GM15510 (cell line): ENCODE data around the gene TMEM187.
A peak's percentile ranks its signal among the peaks of the same experiment; 100 is the strongest.

ENCODE experiments used
- POLR2A ChIP-seq: IDR thresholded peaks from 3 replicates; pipeline ENCODE4 v1.6.1; 2011; ENCODE audit warnings: borderline replicate concordance; ENCODE audit not compliant: insufficient read length; ENCODE audit errors: extremely low read depth

Gene TMEM187

DNA sequence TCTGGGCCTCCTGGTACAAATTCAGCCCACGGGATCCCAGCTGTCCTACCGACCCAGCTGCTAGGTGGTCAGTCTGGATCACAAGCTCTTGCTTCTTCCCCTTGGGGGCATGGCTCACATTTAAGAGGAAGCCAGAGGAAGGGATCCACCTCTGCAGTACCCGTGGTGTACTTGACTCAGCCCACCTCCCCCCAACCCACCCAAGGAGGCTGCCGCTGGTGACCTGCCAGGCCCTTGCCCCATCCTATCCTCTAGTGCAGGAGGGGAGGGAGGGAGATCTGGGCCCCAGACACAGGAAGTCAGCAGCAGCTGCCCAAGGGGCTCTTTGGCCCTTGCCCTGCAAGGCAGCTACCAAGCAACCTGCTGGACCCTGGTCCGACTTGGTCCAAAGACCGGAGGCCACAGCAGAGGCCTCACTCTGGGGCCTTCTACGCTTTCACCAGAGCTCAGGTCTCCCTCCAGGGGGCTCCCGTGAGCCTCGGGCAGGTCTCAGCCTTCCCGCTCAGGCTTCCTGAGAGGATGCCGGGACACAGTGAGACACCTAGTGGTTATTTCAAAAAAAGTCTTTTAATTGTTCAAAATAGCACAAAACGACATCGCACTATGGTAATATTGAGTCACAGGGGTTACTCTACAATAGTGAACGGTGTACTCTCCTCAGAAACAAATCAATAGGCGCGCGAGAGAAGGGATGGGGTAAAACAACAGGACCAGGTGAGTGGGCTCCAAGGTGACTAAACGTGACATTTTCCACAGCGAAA, 25.4 kb upstream of the TMEM187 start:
- TF ChIP-seq POLR2A = no peak

DNA sequence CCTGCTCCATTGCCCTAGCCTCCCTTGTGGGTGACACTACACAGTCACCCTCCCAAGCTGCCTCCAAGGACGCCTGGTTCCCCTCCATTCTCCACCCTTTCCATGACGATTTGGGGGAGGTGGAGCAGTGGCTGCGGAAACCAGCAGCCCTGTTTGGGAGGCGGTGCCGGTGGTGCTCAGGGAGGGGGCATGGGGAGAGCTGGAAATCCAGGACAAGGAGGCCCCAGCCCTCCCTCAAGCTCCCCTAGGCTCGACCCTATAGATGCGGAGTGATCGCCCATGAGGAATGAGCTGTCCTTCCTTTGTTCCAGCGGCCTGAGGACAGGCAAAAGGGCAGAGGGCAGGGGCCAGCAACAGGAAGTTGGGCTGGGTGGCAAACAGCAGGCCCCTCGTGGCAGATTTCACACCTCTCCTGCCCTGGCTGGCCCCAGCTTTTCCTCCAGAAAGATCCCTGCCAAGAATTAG, 24.5 kb upstream of the TMEM187 start:
- TF ChIP-seq POLR2A = no peak

DNA sequence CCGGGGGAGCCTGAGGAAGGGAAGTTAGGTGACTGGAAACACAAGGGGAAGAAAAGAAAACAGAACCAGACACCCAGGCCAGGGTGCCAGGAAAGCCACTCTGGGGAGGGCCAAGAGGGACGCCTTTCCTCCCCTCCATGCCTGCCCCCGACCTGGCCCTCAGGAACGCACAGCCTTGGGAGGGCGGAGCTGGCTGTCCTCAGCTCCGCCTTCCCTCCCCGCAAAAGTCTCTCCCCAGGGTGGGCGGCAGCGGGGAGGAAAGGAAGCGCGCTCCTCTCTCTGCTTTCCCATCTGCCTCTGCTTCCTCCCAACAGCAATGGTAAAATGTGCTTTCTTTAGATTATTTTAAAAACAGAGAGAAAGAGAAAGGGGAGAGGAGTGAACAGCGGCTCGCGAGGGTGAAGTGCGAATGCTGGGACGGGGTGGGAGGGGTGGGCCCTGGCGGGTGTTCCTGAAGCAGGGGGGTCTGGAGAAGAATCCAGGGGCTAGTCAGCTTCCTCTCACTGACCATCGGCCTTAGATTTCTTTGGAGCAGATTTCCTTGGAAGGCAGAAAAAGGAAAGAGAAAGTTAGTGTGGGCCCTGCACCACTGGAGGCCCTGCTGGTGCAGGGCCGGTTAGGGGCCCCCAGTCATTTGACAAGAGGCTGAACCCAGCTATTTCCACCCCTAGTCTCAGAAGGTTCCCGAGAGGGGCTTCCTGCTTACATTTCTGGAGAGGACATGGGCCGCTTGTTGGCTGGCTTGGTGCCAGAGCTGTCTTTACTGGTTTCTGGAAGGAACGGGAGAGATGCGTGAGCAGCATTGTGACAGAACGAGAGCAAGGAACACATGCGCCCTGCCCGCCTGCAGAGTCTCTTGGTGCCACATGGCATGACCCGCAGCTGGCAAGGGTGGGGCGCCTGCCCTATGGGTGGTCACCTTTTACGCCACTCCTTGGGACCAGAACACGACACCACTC, 23.4 kb upstream of the TMEM187 start:
- TF ChIP-seq POLR2A = no peak

DNA sequence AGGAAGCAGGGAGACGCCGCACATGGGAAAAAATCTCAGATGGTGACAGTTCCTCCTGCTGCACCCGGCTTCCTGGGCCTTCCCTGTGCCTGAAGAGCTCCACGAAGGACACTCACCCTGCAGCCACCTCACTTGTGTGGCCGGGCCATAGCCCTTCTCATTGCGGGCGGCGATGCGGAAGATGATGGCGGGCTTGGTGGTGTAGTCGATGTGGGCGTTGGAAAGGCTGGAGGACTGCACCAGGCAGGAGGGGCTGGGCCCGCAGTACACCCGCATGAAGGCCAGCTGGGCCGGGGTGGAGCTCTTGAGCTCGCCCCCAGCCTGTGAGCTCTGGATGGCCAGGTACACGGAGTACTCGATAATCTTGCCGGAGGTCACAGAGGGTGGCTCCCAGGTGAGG, 22.4 kb upstream of the TMEM187 start:
- no peak for TF ChIP-seq POLR2A

DNA sequence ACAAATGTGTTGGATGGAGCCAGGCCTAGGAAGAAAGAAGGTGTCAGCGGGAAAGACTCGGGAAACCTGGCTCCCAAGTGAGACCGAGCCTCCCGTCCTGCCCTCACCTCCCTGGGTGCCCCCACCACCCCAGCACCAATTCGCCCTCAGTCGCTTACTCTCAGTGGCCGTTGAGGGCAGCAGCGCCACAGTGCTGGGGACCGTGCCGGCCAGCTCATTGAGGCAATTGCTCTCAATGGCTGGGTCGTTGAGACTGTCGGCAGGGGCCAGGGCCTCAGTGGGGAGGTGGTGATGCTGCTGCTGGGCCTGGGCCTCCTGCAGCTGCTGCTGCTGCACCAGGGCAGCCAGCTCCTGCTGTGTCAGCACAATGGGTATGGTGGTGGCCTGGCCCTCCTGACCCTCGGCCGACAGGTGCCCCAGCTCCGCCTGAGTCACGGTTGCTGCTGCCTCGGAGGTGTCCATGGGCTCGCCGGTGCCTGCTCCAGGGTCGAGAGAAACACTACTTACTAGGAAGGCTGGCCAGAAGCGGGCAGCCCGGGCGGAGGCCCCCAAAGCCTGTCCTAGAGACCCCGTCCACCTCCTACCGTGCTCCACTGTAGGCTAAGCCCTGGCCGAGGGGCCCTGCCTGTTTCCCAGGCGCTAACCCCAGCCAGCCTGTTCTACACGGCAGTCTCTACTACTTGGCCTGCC, 20.7 kb upstream of the TMEM187 start:
- no peak for TF ChIP-seq POLR2A

DNA sequence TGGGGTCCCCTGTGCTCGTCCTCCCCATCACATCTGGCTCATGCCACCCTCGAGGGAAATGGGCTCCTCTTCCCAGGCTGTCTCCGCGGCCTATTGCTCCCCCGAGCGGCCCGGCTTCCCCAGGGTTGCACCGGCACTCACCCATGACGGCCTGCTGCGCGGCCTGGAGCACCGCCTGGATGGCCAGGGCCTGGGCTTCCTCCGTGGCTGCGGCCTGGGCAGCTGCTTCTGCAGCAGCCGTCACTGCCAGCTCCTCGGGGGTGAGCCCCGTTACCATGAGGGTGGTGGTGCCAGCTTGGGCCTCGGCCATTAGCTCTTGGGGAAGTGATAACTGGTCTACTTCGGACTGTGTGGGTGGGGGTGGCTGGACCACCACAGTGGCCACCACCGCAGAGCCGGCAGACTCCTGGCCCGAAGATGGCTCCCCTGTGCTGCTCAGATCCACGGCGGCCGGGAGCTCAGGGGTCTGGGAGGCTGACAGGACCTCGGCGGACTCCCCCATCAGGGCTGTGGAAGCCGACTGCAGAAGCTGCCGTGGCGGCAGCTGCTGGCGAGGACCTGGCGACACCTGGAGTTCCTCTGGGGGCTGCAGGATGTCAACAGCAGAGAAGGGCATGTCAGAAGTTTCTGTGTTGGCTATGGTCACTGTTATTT, 20.1 kb upstream of the TMEM187 start:
- TF ChIP-seq POLR2A = no peak

DNA sequence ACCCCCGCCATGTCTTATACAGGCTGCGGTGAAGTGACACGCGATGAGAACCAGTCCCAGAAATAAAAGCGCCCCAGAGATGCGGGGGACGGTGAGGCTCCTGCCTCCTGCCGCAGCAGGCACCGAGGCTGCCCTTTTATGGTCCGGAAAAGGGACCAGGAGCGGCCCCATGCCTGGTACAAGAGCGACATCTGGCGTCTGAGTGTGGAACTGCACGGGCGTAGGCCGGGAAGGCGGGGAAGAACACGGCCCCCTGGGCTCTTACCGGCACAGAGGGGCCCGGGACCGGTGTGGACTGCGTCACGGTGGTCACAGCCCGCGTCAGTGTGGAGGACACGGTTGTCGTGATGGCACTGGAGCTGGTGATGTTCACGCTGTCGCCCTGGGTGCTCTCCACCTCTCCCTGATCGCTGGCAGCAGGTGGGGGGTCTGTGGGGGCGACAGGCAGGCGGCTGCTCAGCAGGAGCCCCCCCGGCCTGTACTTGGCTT, 19.2 kb upstream of the TMEM187 start:
- peak; percentile 14 for TF ChIP-seq POLR2A

DNA sequence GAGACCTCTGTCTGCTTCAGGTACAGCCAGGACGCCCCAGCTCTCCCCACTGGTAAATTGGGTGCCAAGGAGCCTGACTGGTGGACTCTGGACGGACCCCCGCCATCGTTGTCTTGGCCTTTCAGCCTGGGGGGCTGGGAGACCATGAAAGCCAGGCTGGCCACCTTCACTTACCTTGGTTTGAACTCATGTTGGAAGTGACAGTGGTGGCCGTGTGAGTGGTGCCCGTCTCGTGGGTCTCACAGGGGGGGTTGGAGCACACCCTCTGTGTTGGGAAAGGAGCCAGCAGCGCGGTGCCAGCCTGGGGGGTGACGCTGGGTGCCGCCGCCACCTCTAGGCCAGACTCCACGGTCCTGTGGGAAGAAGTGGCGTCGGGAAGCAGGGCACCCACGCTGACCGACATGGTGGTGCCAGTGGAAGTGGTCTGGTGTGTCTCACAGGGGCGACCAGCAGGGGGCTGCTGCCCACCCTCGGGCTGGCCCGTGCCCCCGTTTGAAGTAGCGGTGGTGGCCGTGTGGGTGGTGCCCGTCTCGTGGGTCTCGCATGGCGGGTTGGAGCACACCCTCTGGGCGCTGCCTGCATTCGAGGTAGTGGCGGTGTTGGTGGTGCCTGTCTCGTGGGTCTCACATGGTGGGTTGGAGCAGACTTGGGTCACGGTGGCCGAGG, 18.5 kb upstream of the TMEM187 start:
- TF ChIP-seq POLR2A = no peak

DNA sequence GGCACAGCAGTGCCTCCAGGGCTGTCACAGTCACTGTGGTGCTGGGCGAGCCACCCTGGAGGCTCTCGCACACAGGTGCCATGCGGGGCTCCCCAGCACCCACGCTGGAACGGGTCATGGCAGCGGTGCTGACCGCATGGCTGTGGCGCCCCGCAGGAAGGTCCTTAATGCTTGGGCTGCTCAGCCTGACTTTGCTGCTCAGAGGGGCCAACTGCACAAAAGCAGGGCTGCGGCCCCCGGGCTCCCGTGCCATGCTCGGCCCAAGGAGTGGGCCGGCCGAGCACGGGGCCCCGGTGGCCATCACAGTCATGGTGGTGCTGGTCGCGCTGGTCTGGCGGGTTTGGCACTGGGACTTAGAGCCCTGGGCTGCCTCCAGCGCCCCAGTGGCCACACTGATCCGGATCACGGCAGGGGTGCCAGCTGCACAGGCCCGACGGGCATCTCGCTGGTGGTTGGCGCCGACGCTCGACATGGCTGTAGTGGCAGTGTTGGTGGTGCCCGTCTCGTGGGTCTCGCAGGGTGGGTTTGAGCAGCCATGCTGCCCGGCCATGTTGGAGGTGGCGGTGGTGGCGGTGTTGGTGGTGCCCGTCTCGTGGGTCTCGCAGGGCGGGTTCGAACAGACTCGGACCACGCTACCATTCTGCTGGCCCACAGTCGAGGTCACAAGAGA, 17.9 kb upstream of the TMEM187 start:
- no peak for TF ChIP-seq POLR2A

DNA sequence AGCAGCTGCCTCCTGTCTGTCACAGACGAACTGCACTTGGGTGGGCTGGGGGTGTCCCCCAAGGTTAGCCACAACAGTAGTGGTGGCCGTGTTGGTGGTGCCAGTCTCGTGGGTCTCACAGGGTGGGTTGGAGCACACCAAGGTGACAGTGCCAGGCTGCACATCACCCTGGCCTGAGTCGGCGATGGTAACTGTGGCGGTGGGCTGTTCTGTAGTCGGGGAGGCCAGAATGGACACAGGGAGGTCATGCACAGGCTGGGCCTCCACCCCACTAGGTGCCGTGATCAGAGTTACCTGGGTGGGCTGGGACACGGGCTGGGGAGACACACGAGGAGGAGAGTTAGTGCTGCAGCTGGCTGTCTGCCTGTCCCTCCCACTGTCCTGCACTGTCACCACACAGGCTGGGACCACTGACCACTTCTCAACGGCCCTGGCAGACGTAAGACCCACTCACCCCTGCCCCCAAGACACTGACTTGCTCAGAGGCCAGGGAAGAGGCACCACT, 17.3 kb upstream of the TMEM187 start:
- no peak for TF ChIP-seq POLR2A

DNA sequence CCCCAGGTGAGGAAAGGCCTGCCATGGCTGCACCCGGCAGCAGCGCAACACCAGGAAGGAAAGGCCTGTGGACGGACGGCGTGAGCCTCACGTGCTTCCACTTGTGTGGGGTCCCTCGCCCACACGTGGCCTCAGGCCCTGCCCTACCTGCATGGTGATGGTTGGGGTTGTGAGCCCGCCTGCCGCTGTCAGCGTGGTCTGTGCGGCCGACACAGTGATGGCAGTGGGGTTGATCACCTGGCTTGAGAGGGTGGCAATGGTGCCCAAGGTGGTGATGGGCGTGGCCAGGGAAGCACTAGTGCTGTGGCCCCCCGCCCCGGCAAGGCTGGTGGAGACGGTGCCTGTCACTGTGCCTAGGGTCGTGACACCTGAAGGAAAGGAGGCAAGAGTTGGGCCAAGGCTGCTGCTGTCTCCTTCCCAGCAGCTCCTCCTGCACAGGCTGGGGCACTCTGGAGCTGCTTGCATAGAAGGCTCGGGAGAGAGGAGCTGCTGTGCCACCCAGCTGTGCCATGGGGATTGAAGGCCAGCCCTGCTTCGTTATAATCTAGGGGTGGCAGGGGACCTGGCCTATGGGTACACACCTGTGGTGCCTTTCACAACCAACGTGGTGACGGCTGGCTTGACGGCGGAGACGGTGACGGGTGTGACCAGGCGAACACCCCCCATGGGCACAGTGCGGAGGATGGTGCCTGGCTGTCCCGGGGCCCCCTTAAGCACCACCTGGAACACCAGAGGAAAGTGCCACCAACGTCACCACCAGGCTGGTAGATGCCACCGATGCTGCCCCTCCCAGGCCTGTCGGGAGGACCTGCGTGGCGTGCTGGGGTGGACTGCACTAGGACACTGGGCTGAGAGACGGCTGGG, 16.3 kb upstream of the TMEM187 start:
- no peak for TF ChIP-seq POLR2A

DNA sequence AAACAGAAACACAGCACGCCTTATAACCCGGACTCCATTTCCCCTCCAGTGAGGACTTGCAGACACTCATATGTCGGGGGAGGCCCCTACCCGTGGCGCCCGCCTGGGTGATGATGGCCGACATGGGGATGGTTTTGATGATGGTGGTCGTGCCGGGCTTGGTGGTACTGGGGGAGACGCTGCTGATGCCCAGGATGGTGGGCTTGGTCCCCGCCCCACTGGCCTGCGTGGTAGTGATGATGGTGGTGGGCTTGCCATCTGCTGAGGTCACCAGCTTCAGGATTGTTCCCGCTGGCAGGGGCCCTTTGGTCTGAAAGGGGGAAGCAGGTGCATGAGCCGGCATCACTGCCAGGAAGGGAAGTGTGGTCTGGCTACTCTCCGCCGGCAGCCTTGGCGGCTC, 15.3 kb upstream of the TMEM187 start:
- no peak for TF ChIP-seq POLR2A

DNA sequence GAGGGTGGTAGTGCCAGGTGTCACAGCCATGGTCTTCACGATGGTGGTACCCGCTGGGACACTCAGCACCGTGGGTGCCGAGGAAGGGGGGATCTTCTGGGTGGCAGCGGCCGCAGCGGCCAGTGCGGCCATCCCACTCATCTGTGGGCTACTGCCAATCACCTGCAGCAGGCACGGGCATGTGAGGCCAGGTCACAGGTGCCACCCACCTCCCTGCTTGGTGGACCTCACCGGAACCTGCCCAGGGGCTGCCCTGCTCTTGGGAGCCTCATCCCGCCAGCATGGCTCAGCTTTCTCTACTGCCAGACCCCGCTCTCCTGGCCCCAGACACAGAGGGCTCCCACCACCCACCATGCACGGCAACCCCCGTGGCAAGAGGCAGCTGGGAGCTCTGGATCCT, 13.9 kb upstream of the TMEM187 start:
- no peak for TF ChIP-seq POLR2A

DNA sequence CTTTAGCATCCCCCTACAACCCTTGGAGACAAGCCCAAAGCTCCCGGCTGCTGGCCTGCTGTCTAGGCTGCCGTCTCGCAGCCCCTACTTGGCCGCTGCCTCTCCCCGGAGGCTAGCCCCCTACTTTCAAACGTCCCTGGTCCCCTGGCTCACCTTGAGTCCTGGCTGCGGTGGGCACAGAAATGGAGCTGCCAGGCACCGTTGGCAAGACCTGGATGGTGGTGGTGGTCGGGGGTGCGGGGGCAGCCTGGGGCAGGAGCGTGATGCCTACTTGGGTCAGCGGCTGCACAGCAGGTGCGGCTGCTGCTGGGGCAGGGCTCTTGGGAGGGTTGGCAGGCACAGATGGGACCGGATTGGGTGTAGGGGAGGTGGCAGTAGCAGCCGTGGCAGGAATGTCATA, 12.9 kb upstream of the TMEM187 start:
- no peak for TF ChIP-seq POLR2A
